PFSK-1 (cell line): ENCODE measurements around the gene GFRA4.

ENCODE experiments used
- POLR2AphosphoS5 ChIP-seq: IDR thresholded peaks from 2 replicates; pipeline ENCODE4 v1.6.1; 2012; ENCODE audit warnings: low read depth, mild to moderate bottlenecking, control low read depth, low read length, moderate library complexity
- SIN3A ChIP-seq: IDR thresholded peaks from 2 replicates; pipeline ENCODE4 v1.6.1; 2012; ENCODE audit warnings: mild to moderate bottlenecking, low read length, moderate library complexity, borderline replicate concordance; ENCODE audit not compliant: insufficient read depth
- TAF1 ChIP-seq: IDR thresholded peaks from 2 replicates; pipeline ENCODE4 v1.6.1; 2012; ENCODE audit warnings: low read length, control low read depth, borderline replicate concordance; ENCODE audit not compliant: insufficient read depth
- TF ChIP-seq, protein P1 (sequence below), 2 experiments: IDR thresholded peaks; 2 replicates each; pipeline versions ENCODE4 v1.6.1 to v1.8.0; 2011 to 2012; ENCODE audit warnings: low read depth in 2 of 2, low read length in 2 of 2, control low read depth in 1 of 2, inconsistent platforms in 1 of 2, mild to moderate bottlenecking in 1 of 2, moderate library complexity in 1 of 2; ENCODE audit not compliant: insufficient read depth in 1 of 2

DNA sequence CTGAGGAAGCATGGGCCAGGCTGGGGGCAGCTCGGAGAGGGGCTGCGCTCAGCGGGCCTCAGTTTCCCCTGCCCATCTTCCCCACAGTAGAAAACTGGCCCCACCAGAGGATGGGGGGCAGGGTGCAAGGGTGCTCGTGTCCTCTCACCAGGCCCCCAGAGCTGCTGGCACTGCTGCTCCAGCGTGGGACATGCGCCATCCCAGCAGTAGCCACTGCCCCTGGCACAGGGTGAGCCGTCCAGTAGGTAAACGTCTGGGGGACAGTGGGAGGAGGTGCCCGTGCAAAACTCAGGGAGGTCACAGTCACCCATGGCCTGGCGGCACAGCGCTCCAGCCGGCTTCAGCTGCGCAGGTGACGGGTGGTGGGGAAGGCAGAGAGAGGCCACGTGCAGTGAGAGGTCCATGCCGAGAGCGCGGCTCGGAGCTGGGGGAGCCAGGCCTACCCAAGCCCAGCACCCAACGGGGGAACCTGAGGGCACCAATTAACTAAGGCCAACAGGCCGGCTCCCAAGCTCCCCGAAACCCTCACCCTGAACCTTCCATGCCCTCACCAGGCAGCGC lies 8.9 kb upstream of the GFRA4 start:
- TF ChIP-seq SIN3A (no peak), POLR2AphosphoS5 (no peak), TAF1 (no peak)
- TF ChIP-seq, protein P1, sequence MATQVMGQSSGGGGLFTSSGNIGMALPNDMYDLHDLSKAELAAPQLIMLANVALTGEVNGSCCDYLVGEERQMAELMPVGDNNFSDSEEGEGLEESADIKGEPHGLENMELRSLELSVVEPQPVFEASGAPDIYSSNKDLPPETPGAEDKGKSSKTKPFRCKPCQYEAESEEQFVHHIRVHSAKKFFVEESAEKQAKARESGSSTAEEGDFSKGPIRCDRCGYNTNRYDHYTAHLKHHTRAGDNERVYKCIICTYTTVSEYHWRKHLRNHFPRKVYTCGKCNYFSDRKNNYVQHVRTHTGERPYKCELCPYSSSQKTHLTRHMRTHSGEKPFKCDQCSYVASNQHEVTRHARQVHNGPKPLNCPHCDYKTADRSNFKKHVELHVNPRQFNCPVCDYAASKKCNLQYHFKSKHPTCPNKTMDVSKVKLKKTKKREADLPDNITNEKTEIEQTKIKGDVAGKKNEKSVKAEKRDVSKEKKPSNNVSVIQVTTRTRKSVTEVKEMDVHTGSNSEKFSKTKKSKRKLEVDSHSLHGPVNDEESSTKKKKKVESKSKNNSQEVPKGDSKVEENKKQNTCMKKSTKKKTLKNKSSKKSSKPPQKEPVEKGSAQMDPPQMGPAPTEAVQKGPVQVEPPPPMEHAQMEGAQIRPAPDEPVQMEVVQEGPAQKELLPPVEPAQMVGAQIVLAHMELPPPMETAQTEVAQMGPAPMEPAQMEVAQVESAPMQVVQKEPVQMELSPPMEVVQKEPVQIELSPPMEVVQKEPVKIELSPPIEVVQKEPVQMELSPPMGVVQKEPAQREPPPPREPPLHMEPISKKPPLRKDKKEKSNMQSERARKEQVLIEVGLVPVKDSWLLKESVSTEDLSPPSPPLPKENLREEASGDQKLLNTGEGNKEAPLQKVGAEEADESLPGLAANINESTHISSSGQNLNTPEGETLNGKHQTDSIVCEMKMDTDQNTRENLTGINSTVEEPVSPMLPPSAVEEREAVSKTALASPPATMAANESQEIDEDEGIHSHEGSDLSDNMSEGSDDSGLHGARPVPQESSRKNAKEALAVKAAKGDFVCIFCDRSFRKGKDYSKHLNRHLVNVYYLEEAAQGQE (IDR thresholded peaks at IDR 0.05; ENCODE audit: insufficient read depth in 1 of 2, low read depth in 2 of 2, low read length in 2 of 2): no peak
